ENCODE measurements around the gene IQSEC2. TPM values are rescaled to one million over a fixed set of nuclear protein-coding genes. Genes with fewer than 3 reads are reported as not detected.
A peak's percentile ranks its signal among the peaks of the same experiment; 100 is the strongest.

IQSEC2 gene
- total and polyA plus RNA-seq, 9 of the 15 experiments (the other 6 are each of a cell fraction or from before 2014, with no cell fraction given): 2.7 to 41.8 (median 20.1) TPM

DNA sequence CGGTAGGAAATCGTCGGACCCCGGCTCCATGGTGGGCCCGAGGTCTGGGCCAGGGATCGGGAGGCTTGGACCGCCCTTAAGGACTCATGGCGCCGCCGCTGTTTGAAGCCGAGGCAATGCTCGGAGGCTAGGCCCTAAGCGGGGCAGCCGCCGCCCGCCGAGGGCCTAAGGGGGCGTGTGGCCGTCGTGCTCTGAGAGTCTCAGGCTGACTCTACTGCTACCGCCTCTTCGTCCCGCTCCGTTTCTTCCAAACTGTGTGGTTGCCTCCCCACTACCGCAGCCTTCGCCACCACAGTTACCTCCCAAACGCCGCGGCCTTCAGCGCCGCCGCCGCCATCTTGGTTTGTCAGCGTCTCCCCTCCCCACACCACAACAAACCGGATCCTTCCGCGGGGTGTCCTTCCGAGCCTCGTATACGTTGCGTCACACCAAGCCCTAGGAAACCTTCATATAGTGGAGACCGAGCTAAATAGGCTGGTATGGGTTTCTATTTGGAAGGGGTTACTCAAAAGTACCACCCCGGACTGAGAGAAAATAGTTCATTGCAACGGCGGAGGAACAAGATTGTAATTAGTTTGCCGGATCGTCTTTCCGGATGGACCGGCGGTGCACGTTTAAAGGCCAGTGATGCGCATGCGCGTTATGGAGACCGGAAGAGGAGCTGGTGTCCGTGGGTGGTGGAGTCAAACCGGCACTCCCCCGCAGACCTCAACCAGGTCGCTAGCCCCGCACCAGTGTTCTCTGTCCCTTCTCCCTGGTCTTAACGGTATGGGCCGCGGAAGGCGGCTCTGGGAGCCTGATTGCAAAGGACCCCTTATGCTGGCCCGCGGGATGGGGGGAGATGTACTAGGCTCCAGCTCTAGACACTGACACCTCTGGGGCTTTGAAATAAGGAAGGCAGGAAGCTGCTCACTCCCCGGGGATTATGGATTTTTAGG is 56.3 kb downstream of the IQSEC2 start, which contains the start of gene KDM5C (continued):
- TF ChIP-seq, protein P1, sequence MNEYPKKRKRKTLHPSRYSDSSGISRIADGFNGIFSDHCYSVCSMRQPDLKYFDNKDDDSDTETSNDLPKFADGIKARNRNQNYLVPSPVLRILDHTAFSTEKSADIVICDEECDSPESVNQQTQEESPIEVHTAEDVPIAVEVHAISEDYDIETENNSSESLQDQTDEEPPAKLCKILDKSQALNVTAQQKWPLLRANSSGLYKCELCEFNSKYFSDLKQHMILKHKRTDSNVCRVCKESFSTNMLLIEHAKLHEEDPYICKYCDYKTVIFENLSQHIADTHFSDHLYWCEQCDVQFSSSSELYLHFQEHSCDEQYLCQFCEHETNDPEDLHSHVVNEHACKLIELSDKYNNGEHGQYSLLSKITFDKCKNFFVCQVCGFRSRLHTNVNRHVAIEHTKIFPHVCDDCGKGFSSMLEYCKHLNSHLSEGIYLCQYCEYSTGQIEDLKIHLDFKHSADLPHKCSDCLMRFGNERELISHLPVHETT (CRISPR knock-in tag; conservative IDR thresholded peaks at IDR 0.05 in 1 of 2, IDR thresholded peaks at IDR 0.05 in 1 of 2): 0 out of 4 replicates have a peak, but pooled peaks of 1 of the 2 experiments have one; percentile 26
- TF ChIP-seq RAD21 (CRISPR knock-in tag; conservative IDR thresholded peaks at IDR 0.05 in 1 of 2, IDR thresholded peaks at IDR 0.05 in 1 of 2): 0 out of 4 replicates have a peak, but pooled peaks of 1 of the 2 experiments have one; percentile 10
- no peak for TF ChIP-seq U2AF1 (optimal IDR thresholded peaks at IDR 0.05; ENCODE audit: low read depth, low read length)
- TF ChIP-seq, protein P2, sequence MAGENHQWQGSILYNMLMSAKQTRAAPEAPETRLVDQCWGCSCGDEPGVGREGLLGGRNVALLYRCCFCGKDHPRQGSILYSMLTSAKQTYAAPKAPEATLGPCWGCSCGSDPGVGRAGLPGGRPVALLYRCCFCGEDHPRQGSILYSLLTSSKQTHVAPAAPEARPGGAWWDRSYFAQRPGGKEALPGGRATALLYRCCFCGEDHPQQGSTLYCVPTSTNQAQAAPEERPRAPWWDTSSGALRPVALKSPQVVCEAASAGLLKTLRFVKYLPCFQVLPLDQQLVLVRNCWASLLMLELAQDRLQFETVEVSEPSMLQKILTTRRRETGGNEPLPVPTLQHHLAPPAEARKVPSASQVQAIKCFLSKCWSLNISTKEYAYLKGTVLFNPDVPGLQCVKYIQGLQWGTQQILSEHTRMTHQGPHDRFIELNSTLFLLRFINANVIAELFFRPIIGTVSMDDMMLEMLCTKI (IDR thresholded peaks at IDR 0.05; ENCODE audit: partially characterized antibody): no peak
- TF ChIP-seq NFRKB (IDR thresholded peaks at IDR 0.05; ENCODE audit: low read depth): peak; percentile 100
- peak; percentile 92 for TF ChIP-seq HLTF (IDR thresholded peaks at IDR 0.05)
- TF ChIP-seq HDGF (IDR thresholded peaks at IDR 0.05): no peak
- TF ChIP-seq RBFOX2 (IDR thresholded peaks at IDR 0.05; ENCODE audit: low read depth, low read length): peak; percentile 91
- peak; percentile 67 for TF ChIP-seq SIN3B (IDR thresholded peaks at IDR 0.05; ENCODE audit: low read depth)
- no peak for TF ChIP-seq NUFIP1 (IDR thresholded peaks at IDR 0.05; ENCODE audit: partially characterized antibody)
- no peak for TF ChIP-seq RHOXF2B (CRISPR knock-in tag; conservative IDR thresholded peaks at IDR 0.05)
- TF ChIP-seq HDAC1 (IDR thresholded peaks at IDR 0.05): peak in 1 of 2 experiments; percentile 81; a peak in 2 of 4 replicates
- TF ChIP-seq, protein P3, sequence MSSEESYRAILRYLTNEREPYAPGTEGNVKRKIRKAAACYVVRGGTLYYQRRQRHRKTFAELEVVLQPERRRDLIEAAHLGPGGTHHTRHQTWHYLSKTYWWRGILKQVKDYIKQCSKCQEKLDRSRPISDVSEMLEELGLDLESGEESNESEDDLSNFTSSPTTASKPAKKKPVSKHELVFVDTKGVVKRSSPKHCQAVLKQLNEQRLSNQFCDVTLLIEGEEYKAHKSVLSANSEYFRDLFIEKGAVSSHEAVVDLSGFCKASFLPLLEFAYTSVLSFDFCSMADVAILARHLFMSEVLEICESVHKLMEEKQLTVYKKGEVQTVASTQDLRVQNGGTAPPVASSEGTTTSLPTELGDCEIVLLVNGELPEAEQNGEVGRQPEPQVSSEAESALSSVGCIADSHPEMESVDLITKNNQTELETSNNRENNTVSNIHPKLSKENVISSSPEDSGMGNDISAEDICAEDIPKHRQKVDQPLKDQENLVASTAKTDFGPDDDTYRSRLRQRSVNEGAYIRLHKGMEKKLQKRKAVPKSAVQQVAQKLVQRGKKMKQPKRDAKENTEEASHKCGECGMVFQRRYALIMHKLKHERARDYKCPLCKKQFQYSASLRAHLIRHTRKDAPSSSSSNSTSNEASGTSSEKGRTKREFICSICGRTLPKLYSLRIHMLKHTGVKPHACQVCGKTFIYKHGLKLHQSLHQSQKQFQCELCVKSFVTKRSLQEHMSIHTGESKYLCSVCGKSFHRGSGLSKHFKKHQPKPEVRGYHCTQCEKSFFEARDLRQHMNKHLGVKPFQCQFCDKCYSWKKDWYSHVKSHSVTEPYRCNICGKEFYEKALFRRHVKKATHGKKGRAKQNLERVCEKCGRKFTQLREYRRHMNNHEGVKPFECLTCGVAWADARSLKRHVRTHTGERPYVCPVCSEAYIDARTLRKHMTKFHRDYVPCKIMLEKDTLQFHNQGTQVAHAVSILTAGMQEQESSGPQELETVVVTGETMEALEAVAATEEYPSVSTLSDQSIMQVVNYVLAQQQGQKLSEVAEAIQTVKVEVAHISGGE (CRISPR knock-in tag; IDR thresholded peaks at IDR 0.05): peak in 1 of 3 experiments; percentile 63; a peak in 2 of 6 replicates
- TF ChIP-seq NBN (IDR thresholded peaks at IDR 0.05; ENCODE audit: low read depth): peak; percentile 90
- peak; percentile 49; the same call in 1 of the 2 replicates for TF ChIP-seq CREB1 (IDR thresholded peaks at IDR 0.05)
- peak; percentile 72; the same call in 1 of the 2 replicates for TF ChIP-seq CREB1 (CRISPR knock-in tag; IDR thresholded peaks at IDR 0.05)
- 0 out of 2 replicates have a peak, but pooled peaks have one; percentile 53 for TF ChIP-seq TARDBP (IDR thresholded peaks at IDR 0.05)

Measured in K562 (cell line).